HCT116 (cell line): ENCODE measurements around the gene LAMTOR5. TPM values are rescaled to one million over a fixed set of nuclear protein-coding genes. Genes with fewer than 3 reads are reported as not detected.

ENCODE experiments used
- ATAC-seq: fragments of 200-7000 bp; cut with Tn5 transposase; 2 replicates; pipeline ENCODE4 v1.9.1; 2020; ENCODE audit warnings: mild to moderate bottlenecking, moderate library complexity
- BruUV-seq: library from RNA; stranded (reverse); fragments of 400-500 nt; replicated peaks from 2 replicates; lab custom pipeline; 2021; lab: Mats Ljungman, UMichigan
- CTCF ChIA-PET: fragments of 300-600 bp; sonication (Branson Sonifier 250); formaldehyde crosslinking; loops from one replicate; lab custom pipeline; 2021; ENCODE audit warnings: antibody characterized with exemption; lab: Charles Lee
- POLR2A ChIA-PET: fragments of 300-600, 350-600 bp; sonication (Branson Sonifier 250); formaldehyde crosslinking; loops from one replicate; lab custom pipeline; 2021; ENCODE audit warnings: antibody characterized with exemption; lab: Charles Lee
- RAD21 ChIA-PET, 2 experiments: fragments of 300-600 bp; sonication (Branson Sonifier 250); formaldehyde crosslinking; loops; one replicate each; lab custom pipeline; 2023; ENCODE audit warnings: low total read pairs in 2 of 2; ENCODE audit not compliant: uncharacterized antibody in 2 of 2, unreplicated experiment in 2 of 2, low non-redundant PET in 1 of 2; lab: Charles Lee
- DNase-seq: peaks from one replicate; pipeline ENCODE4 v3.0.0-alpha.2; 2010; ENCODE audit warnings: low read depth, low spot score
- H2AFZ ChIP-seq: fragments of 200-600 bp; shearing (Covaris generic), sonication (generic); 2 replicates; pipeline ENCODE4 v1.6.1; 2017; ENCODE audit warnings: low read depth, mixed run types, mixed read lengths, antibody characterized with exemption, low read length; ENCODE audit not compliant: poor library complexity, severe bottlenecking
- H3K27ac ChIP-seq: 2 replicates; pipeline ENCODE4 v1.5.1; 2012; ENCODE audit warnings: low read depth, low read length
- H3K27me3 ChIP-seq: fragments of 200-600 bp; sonication (generic); 2 replicates; pipeline ENCODE4 v1.6.1; 2016; ENCODE audit warnings: mixed run types, low read length, mixed read lengths; ENCODE audit not compliant: insufficient read depth
- H3K36me3 ChIP-seq, 2 experiments: fragments of 200-500 bp in 1 of 2; fragments of 200-600 bp in 1 of 2; sonication (Bioruptor generic) in 1 of 2; sonication (generic) in 1 of 2; 2 replicates each; pipeline versions ENCODE4 v1.5.1 to v1.6.1; 2014 to 2016; ENCODE audit warnings: low read length in 2 of 2, inconsistent platforms in 1 of 2, mixed read lengths in 1 of 2, mixed run types in 1 of 2; ENCODE audit not compliant: insufficient read depth in 2 of 2, control insufficient read depth in 1 of 2
- H3K4me1 ChIP-seq, 2 experiments: fragments of 200-600 bp in 1 of 2; sonication (generic) in 1 of 2; 2 replicates each; pipeline versions ENCODE4 v1.5.1 to v1.6.1; 2012 to 2017; ENCODE audit warnings: low read length in 2 of 2, inconsistent platforms in 1 of 2, mild to moderate bottlenecking in 1 of 2, mixed read lengths in 1 of 2, mixed run types in 1 of 2, moderate library complexity in 1 of 2; ENCODE audit not compliant: insufficient read depth in 2 of 2, control insufficient read depth in 1 of 2
- H3K4me2 ChIP-seq: fragments of 200-600 bp; sonication (generic); 2 replicates; pipeline ENCODE4 v1.6.1; 2017; ENCODE audit warnings: mixed run types, low read length, mixed read lengths
- H3K4me3 ChIP-seq, 2 experiments: fragments of 200-600 bp in 1 of 2; sonication (generic) in 1 of 2; replicated peaks in 1 of 2; 2 replicates each; pipeline ENCODE4 v1.5.1; 2011 to 2016; ENCODE audit warnings: low read length in 2 of 2, control low read depth in 1 of 2, low read depth in 1 of 2, mild to moderate bottlenecking in 1 of 2, mixed read lengths in 1 of 2, mixed run types in 1 of 2
- H3K79me2 ChIP-seq: fragments of 200-600 bp; sonication (generic); 2 replicates; pipeline ENCODE4 v1.6.1; 2017; ENCODE audit warnings: mild to moderate bottlenecking, mixed run types, low read length, moderate library complexity, mixed read lengths; ENCODE audit not compliant: insufficient read depth
- H3K9ac ChIP-seq: fragments of 200-600 bp; sonication (generic); 2 replicates; pipeline ENCODE4 v1.6.1; 2016; ENCODE audit warnings: low read length, mixed read lengths
- H3K9me2 ChIP-seq: fragments of 200-600 bp; sonication (generic), shearing (Covaris generic); 2 replicates; pipeline ENCODE4 v1.6.1; 2017; ENCODE audit warnings: mixed run types, mild to moderate bottlenecking, moderate library complexity; ENCODE audit not compliant: insufficient read depth
- H3K9me3 ChIP-seq, 2 experiments: fragments of 200-500 bp in 1 of 2; fragments of 200-600 bp in 1 of 2; sonication (Bioruptor generic) in 1 of 2; sonication (generic) in 1 of 2; 2 replicates each; pipeline ENCODE4 v1.6.1; 2014 to 2017; ENCODE audit warnings: low read length in 2 of 2, mixed read lengths in 2 of 2, inconsistent platforms in 1 of 2, low read depth in 1 of 2, mild to moderate bottlenecking in 1 of 2, mixed run types in 1 of 2, moderate library complexity in 1 of 2; ENCODE audit not compliant: control insufficient read depth in 1 of 2, insufficient read depth in 1 of 2
- H4K20me1 ChIP-seq: fragments of 200-600 bp; sonication (generic), shearing (Covaris generic); 2 replicates; pipeline ENCODE4 v1.6.1; 2017; ENCODE audit warnings: mixed run types, mild to moderate bottlenecking, moderate library complexity; ENCODE audit not compliant: insufficient read depth
- ATF3 ChIP-seq: IDR thresholded peaks from 2 replicates; pipeline ENCODE4 v1.6.1; 2012
- CBX3 ChIP-seq: IDR thresholded peaks from 2 replicates; pipeline ENCODE4 v1.6.1; 2012; ENCODE audit warnings: low read depth
- CEBPB ChIP-seq: IDR thresholded peaks from 2 replicates; pipeline ENCODE4 v1.6.1; 2012; ENCODE audit warnings: low read depth
- CTCF ChIP-seq, 3 experiments: fragments of 200-600 bp in 1 of 3; sonication (generic) in 1 of 3; IDR thresholded peaks in 2 of 3; conservative IDR thresholded peaks in 1 of 3; 2 replicates each; pipeline ENCODE4 v1.5.1; 2012 to 2017; ENCODE audit warnings: low read depth in 2 of 3, low read length in 2 of 3, antibody characterized with exemption in 1 of 3, borderline replicate concordance in 1 of 3, control low read depth in 1 of 3, mild to moderate bottlenecking in 1 of 3, mixed read lengths in 1 of 3, mixed run types in 1 of 3, moderate library complexity in 1 of 3; ENCODE audit not compliant: insufficient read depth in 1 of 3
- ELF1 ChIP-seq: IDR thresholded peaks from 2 replicates; pipeline ENCODE4 v1.6.1; 2012; ENCODE audit warnings: low read depth, borderline replicate concordance
- EZH2 ChIP-seq: fragments of 200-600 bp; sonication (generic); IDR thresholded peaks from 2 replicates; pipeline ENCODE4 v1.6.1; 2017; ENCODE audit warnings: antibody characterized with exemption, mixed run types
- EZH2phosphoT487 ChIP-seq: fragments of 200-600 bp; IDR thresholded peaks from 2 replicates; pipeline ENCODE4 v1.6.1; 2018; ENCODE audit warnings: antibody characterized with exemption, borderline replicate concordance
- FOSL1 ChIP-seq: IDR thresholded peaks from 2 replicates; pipeline ENCODE4 v1.6.1; 2012; ENCODE audit warnings: low read depth
- JUND ChIP-seq: IDR thresholded peaks from 2 replicates; pipeline ENCODE4 v1.6.1; 2012
- MAX ChIP-seq: IDR thresholded peaks from 2 replicates; pipeline ENCODE4 v1.6.1; 2012
- POLR2A ChIP-seq: IDR thresholded peaks from 2 replicates; pipeline ENCODE4 v1.7.0; 2011; ENCODE audit warnings: borderline replicate concordance; ENCODE audit not compliant: insufficient read depth, insufficient read length; ENCODE audit errors: extremely low read depth
- POLR2AphosphoS5 ChIP-seq: IDR thresholded peaks from 2 replicates; pipeline ENCODE4 v1.6.1; 2011; ENCODE audit warnings: mild to moderate bottlenecking, low read depth, low read length, moderate library complexity
- REST ChIP-seq: IDR thresholded peaks from 2 replicates; pipeline ENCODE4 v1.6.1; 2012; ENCODE audit warnings: low read depth
- SIN3A ChIP-seq: IDR thresholded peaks from 2 replicates; pipeline ENCODE4 v1.6.1; 2012; ENCODE audit warnings: low read depth
- SRF ChIP-seq: IDR thresholded peaks from 2 replicates; pipeline ENCODE4 v1.6.1; 2012; ENCODE audit warnings: low read depth
- YY1 ChIP-seq: IDR thresholded peaks from 2 replicates; pipeline ENCODE4 v1.6.1; 2011; ENCODE audit warnings: low read length, low read depth, moderate library complexity, mild to moderate bottlenecking; ENCODE audit not compliant: insufficient replicate concordance; ENCODE audit errors: extremely low read depth
- ZBTB33 ChIP-seq: IDR thresholded peaks from 2 replicates; pipeline ENCODE4 v1.6.1; 2011; ENCODE audit warnings: mild to moderate bottlenecking, low read length, moderate library complexity; ENCODE audit not compliant: insufficient replicate concordance; ENCODE audit errors: extremely low read depth
- ZFX ChIP-seq: fragments of 450-650 bp; IDR thresholded peaks from 2 replicates; pipeline ENCODE4 v1.6.1; 2017
- ZNF274 ChIP-seq: fragments of 200-500 bp; sonication (Bioruptor generic); IDR thresholded peaks from 2 replicates; pipeline ENCODE4 v1.6.1; 2014; ENCODE audit warnings: mild to moderate bottlenecking, low read depth, low read length, inconsistent platforms
- intact Hi-C: fragments of 100-400 bp; cut with micrococcal nuclease; formaldehyde crosslinking; loops from 2 replicates; pipeline ENCODE4 v1.10.0; 2022
- total RNA-seq: library from RNA; stranded (reverse); gene quantifications from one replicate; pipeline ENCODE4 v1.2.1, GENCODE V29; 2021; ENCODE audit not compliant: unreplicated experiment

The LAMTOR5 gene
- total RNA-seq, 1 experiment from 2014 or later, result 137 TPM

- no peak within 1 kb of the TSS for H3K27ac ChIP-seq
- no peak; the same call in 1 of the 2 replicates for ATAC-seq
- DNase-seq, result no peak
- no TSS peak for BruUV-seq
- H3K4me1 ChIP-seq, result peaks cover 0 to 12% of the 10 kb centered on the region in 2 experiments; a peak in 2 of 4 replicates
- TF ChIP-seq CEBPB (no peak), POLR2AphosphoS5 (no peak), FOSL1 (no peak), JUND (no peak), REST (no peak), CTCF (IDR thresholded peaks at IDR 0.05 in 2 of 3, conservative IDR thresholded peaks at IDR 0.05 in 1 of 3; ENCODE audit: borderline replicate concordance in 1 of 3, insufficient read depth in 1 of 3, low read depth in 2 of 3, low read length in 2 of 3) (no peak), SIN3A (no peak), POLR2A (no peak), ELF1 (no peak), EZH2 (no peak), ZFX (no peak), EZH2phosphoT487 (no peak), ZBTB33 (no peak), SRF (no peak), ZNF274 (no peak), ATF3 (no peak), MAX (no peak), YY1 (no peak), CBX3 (no peak)
- peaks cover 0 to 4% of the 10 kb centered on the region in 2 experiments; a peak in 2 of 4 replicates for H3K36me3 ChIP-seq
- H4K20me1 ChIP-seq, result no peaks in the 10 kb centered on the region
- ChIA-PET CTCF (no interaction called here), POLR2A (no interaction called here), RAD21 (no interaction called here)
- no peak within 1 kb of the TSS for H3K9ac ChIP-seq
- no peaks in the 10 kb centered on the region for H3K27me3 ChIP-seq
- no peaks in the 10 kb centered on the region for H3K79me2 ChIP-seq
- no peaks in the 10 kb centered on the region for H3K9me2 ChIP-seq
- no peak within 1 kb of the TSS for H3K4me3 ChIP-seq
- intact Hi-C loops, result no loop called here
- H3K9me3 ChIP-seq, result no peaks in the 10 kb centered on the region
- H3K4me2 ChIP-seq, result no peak within 1 kb of the TSS
- H2AFZ ChIP-seq, result no peak within 1 kb of the TSS
These were observed 16.7 kb downstream of the LAMTOR5 start, which contains the start of gene SLC16A4 for GRCh38 chr1:110390692-110391245. Gene SLC16A4 (minus strand): TSS chr1:110391026. CDS start chr1:110389323, 1,703 bp downstream.
